Measurements from ENCODE around the gene LRBA. TPM values are rescaled to one million over a fixed set of nuclear protein-coding genes. Genes with fewer than 3 reads are reported as not detected.

LRBA gene
- total and polyA plus RNA-seq, 4 donors = 8.2 to 69.8 (median 32.8) TPM

DNA sequence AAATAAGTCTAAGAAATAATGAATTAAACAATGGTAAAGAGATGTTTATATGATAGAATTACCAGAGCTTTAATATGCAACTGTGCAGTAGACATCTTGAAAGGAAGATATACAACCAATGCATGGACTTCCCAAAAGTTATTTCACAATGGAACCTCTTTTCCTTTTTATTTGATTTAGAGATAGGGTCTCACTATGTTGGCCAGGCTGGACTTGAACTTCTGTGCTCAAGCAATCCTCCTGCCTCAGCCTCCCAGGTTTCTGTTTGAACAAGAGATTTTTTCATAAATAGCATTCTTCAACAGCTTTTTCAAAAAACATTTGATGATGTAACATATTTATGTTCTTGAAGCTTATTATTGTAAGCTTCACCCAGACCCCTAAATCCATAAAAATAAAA, 72.0 kb downstream of the LRBA start:
- Histone ChIP-seq H3K36me3 (ENCODE audit: control insufficient read depth in 4 of 4, insufficient read depth in 3 of 4, low read depth in 1 of 4, low read length in 3 of 4) (no peaks in the 10 kb centered on the region), H3K4me1 (ENCODE audit: control insufficient read depth in 4 of 4, insufficient read depth in 4 of 4, low read length in 3 of 4) (no peaks in the 10 kb centered on the region), H3K9ac (ENCODE audit: low read depth in 1 of 2, low read length in 2 of 2) (no peak overlapping the region), H3K4me3 (ENCODE audit: low read depth in 1 of 3, low read length in 3 of 3) (no peak overlapping the region), H3K9me3 (ENCODE audit: control insufficient read depth in 4 of 4, low read length in 3 of 4) (no peaks in the 10 kb centered on the region), H3K27me3 (ENCODE audit: control insufficient read depth in 4 of 4, insufficient read depth in 4 of 4, low read length in 3 of 4) (no peaks in the 10 kb centered on the region), H3K27ac (ENCODE audit: low read depth in 1 of 2, low read length in 2 of 2) (no peak overlapping the region)
- TF ChIP-seq YY1 (IDR thresholded peaks at IDR 0.05) (no peak), HNF4A (conservative IDR thresholded peaks at IDR 0.05) (no peak), RXRA (IDR thresholded peaks at IDR 0.05) (no peak), FOXA2 (IDR thresholded peaks at IDR 0.05) (no peak)
- TF ChIP-seq, protein P1, sequence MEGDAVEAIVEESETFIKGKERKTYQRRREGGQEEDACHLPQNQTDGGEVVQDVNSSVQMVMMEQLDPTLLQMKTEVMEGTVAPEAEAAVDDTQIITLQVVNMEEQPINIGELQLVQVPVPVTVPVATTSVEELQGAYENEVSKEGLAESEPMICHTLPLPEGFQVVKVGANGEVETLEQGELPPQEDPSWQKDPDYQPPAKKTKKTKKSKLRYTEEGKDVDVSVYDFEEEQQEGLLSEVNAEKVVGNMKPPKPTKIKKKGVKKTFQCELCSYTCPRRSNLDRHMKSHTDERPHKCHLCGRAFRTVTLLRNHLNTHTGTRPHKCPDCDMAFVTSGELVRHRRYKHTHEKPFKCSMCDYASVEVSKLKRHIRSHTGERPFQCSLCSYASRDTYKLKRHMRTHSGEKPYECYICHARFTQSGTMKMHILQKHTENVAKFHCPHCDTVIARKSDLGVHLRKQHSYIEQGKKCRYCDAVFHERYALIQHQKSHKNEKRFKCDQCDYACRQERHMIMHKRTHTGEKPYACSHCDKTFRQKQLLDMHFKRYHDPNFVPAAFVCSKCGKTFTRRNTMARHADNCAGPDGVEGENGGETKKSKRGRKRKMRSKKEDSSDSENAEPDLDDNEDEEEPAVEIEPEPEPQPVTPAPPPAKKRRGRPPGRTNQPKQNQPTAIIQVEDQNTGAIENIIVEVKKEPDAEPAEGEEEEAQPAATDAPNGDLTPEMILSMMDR (IDR thresholded peaks at IDR 0.05; ENCODE audit: low read depth, low read length, missing input control) = no peak
- TF ChIP-seq, protein P2, sequence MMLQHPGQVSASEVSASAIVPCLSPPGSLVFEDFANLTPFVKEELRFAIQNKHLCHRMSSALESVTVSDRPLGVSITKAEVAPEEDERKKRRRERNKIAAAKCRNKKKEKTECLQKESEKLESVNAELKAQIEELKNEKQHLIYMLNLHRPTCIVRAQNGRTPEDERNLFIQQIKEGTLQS (IDR thresholded peaks at IDR 0.05) = no peak
- DNase-seq (ENCODE audit: low spot score) = no peak

DNA sequence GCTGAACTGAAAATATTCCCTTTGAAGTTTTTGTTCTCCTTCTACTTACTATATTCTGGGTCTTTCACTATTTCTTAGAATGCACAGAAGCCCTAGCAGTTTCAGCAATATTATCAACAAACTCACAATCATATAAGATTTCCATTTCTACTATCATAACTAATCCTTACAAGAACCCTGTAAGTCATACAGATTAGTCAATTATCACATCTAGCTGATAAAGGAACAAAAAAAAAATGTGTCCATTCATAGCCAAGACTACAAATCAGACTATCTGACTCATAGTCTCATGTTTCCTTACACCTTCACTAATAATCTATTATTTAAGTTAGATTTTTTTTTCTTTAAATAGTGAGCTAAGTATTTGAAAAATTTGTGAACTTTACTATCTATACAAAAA, 72.5 kb downstream of the LRBA start:
- H3K27ac ChIP-seq (ENCODE audit: low read depth in 1 of 2, low read length in 2 of 2) = no peak overlapping the region
- DNase-seq (ENCODE audit: low spot score) = no peak
- H3K27me3 ChIP-seq (ENCODE audit: control insufficient read depth in 4 of 4, insufficient read depth in 4 of 4, low read length in 3 of 4) = no peaks in the 10 kb centered on the region
- H3K9me3 ChIP-seq (ENCODE audit: control insufficient read depth in 4 of 4, low read length in 3 of 4) = no peaks in the 10 kb centered on the region
- H3K4me3 ChIP-seq (ENCODE audit: low read depth in 1 of 3, low read length in 3 of 3) = no peak overlapping the region
- no peak for TF ChIP-seq RAD21 (IDR thresholded peaks at IDR 0.05)
- TF ChIP-seq SP1 (IDR thresholded peaks at IDR 0.05) = no peak
- TF ChIP-seq YY1 (IDR thresholded peaks at IDR 0.05) = no peak
- TF ChIP-seq JUND (IDR thresholded peaks at IDR 0.05) = no peak
- TF ChIP-seq FOXA1 (IDR thresholded peaks at IDR 0.05) = no peak
- TF ChIP-seq, protein P2 (IDR thresholded peaks at IDR 0.05) = no peak
- no peak for TF ChIP-seq HNF4A (conservative IDR thresholded peaks at IDR 0.05)
- TF ChIP-seq, protein P3, sequence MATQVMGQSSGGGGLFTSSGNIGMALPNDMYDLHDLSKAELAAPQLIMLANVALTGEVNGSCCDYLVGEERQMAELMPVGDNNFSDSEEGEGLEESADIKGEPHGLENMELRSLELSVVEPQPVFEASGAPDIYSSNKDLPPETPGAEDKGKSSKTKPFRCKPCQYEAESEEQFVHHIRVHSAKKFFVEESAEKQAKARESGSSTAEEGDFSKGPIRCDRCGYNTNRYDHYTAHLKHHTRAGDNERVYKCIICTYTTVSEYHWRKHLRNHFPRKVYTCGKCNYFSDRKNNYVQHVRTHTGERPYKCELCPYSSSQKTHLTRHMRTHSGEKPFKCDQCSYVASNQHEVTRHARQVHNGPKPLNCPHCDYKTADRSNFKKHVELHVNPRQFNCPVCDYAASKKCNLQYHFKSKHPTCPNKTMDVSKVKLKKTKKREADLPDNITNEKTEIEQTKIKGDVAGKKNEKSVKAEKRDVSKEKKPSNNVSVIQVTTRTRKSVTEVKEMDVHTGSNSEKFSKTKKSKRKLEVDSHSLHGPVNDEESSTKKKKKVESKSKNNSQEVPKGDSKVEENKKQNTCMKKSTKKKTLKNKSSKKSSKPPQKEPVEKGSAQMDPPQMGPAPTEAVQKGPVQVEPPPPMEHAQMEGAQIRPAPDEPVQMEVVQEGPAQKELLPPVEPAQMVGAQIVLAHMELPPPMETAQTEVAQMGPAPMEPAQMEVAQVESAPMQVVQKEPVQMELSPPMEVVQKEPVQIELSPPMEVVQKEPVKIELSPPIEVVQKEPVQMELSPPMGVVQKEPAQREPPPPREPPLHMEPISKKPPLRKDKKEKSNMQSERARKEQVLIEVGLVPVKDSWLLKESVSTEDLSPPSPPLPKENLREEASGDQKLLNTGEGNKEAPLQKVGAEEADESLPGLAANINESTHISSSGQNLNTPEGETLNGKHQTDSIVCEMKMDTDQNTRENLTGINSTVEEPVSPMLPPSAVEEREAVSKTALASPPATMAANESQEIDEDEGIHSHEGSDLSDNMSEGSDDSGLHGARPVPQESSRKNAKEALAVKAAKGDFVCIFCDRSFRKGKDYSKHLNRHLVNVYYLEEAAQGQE (IDR thresholded peaks at IDR 0.05) = no peak
- no peak for TF ChIP-seq TAF1 (conservative IDR thresholded peaks at IDR 0.05)
- TF ChIP-seq HNF4G (IDR thresholded peaks at IDR 0.05) = no peak
- TF ChIP-seq EGR1 (IDR thresholded peaks at IDR 0.05; ENCODE audit: low read depth in 2 of 2) = no peak
- TF ChIP-seq, protein P4, sequence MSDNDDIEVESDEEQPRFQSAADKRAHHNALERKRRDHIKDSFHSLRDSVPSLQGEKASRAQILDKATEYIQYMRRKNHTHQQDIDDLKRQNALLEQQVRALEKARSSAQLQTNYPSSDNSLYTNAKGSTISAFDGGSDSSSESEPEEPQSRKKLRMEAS (IDR thresholded peaks at IDR 0.05) = no peak
- TF ChIP-seq FOXA2 (IDR thresholded peaks at IDR 0.05) = no peak
- no peaks in the 10 kb centered on the region for H3K36me3 ChIP-seq (ENCODE audit: control insufficient read depth in 4 of 4, insufficient read depth in 3 of 4, low read depth in 1 of 4, low read length in 3 of 4)
- no peak overlapping the region for H3K9ac ChIP-seq (ENCODE audit: low read depth in 1 of 2, low read length in 2 of 2)
- no peaks in the 10 kb centered on the region for H3K4me1 ChIP-seq (ENCODE audit: control insufficient read depth in 4 of 4, insufficient read depth in 4 of 4, low read length in 3 of 4)

All from liver (tissue), 9 donors.